ENCODE measurements around the gene JAKMIP1. TPM values are rescaled to one million over a fixed set of nuclear protein-coding genes. Genes with fewer than 3 reads are reported as not detected.

The JAKMIP1 gene
- total RNA-seq, 1 experiment from 2014 or later = not detected

- ChIA-PET CTCF (interaction anchor here (0.6 kb wide), 1 partner anchor 93 kb away, joined by 3 read pairs; no protein-coding TSS in a partner anchor), POLR2A (no interaction called here)
- no TSS peak for BruUV-seq (replicated peaks)
- no peaks in the 10 kb centered on the region for H3K27me3 Mint-ChIP-seq (ENCODE audit: insufficient read depth, unreplicated experiment)
- H3K9me3 Mint-ChIP-seq (ENCODE audit: unreplicated experiment) = peaks cover 16% of the 10 kb centered on the region
- no peak for TF ChIP-seq CTCF (IDR thresholded peaks at IDR 0.05; ENCODE audit: unreplicated experiment)
- no peak overlapping the region for H3K4me3 Mint-ChIP-seq (ENCODE audit: unreplicated experiment)
- no peaks in the 10 kb centered on the region for H3K4me1 Mint-ChIP-seq (ENCODE audit: insufficient read depth, unreplicated experiment)
- no peak overlapping the region for H3K27ac Mint-ChIP-seq (ENCODE audit: low read depth, unreplicated experiment)
- no peak for DNase-seq (ENCODE audit: unreplicated experiment)
- intact Hi-C loops (cut with micrococcal nuclease) = no loop called here
- H3K36me3 Mint-ChIP-seq (ENCODE audit: insufficient read depth, unreplicated experiment) = no peaks in the 10 kb centered on the region
Measured at GRCh38 chr4:6123976-6124375, 76.4 kb downstream of the JAKMIP1 start.

DNA sequence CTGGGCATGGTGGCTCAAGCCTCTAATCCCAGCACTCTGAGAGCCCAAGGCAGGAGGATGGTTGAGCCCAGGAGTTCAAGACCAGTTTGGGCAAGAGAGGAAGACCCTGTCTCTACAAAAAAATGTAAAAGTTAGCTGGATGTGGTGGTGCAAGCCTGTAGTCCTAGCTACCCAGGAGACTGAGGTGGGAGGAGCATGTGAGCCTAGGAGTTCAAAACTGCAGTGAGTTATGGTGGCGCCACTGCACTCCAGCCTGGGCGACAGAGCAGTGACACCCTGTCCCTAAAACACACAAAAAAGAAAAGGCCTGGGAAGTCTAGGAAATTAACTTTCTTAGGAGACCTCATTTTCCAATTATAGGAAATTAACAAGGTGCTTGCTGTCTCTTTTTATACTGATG, 76.8 kb downstream of the JAKMIP1 start:
- no peak overlapping the region for H3K27ac Mint-ChIP-seq (ENCODE audit: low read depth, unreplicated experiment)
- BruUV-seq (replicated peaks) = no TSS peak
- no peaks in the 10 kb centered on the region for H3K36me3 Mint-ChIP-seq (ENCODE audit: insufficient read depth, unreplicated experiment)
- peaks cover 20% of the 10 kb centered on the region for H3K9me3 Mint-ChIP-seq (ENCODE audit: unreplicated experiment)
- H3K4me3 Mint-ChIP-seq (ENCODE audit: unreplicated experiment) = no peak overlapping the region
- TF ChIP-seq CTCF (IDR thresholded peaks at IDR 0.05; ENCODE audit: unreplicated experiment) = no peak
- intact Hi-C loops (cut with micrococcal nuclease) = no loop called here
- no peaks in the 10 kb centered on the region for H3K4me1 Mint-ChIP-seq (ENCODE audit: insufficient read depth, unreplicated experiment)
- ChIA-PET POLR2A (no interaction called here), CTCF (interaction anchor here (0.6 kb wide), 2 partner anchors 43 to 93 kb away, joined by 3 to 5 read pairs; no protein-coding TSS in a partner anchor)
- H3K27me3 Mint-ChIP-seq (ENCODE audit: insufficient read depth, unreplicated experiment) = no peaks in the 10 kb centered on the region
- no peak for DNase-seq (ENCODE audit: unreplicated experiment)

GRCh38 chr4:6123116-6123515, 77.2 kb downstream of the JAKMIP1 start:
- no peaks in the 10 kb centered on the region for H3K36me3 Mint-ChIP-seq (ENCODE audit: insufficient read depth, unreplicated experiment)
- BruUV-seq (replicated peaks) = no TSS peak
- CTCF ChIA-PET = interaction anchor here (0.6 kb wide), 1 partner anchor 43 kb away, joined by 5 read pairs; no protein-coding TSS in a partner anchor
- DNase-seq (ENCODE audit: unreplicated experiment) = no peak
- H3K27ac Mint-ChIP-seq (ENCODE audit: low read depth, unreplicated experiment) = no peak overlapping the region
- no peak overlapping the region for H3K4me3 Mint-ChIP-seq (ENCODE audit: unreplicated experiment)
- POLR2A ChIA-PET = no interaction called here
- intact Hi-C loops (cut with micrococcal nuclease) = no loop called here
- TF ChIP-seq CTCF (IDR thresholded peaks at IDR 0.05; ENCODE audit: unreplicated experiment) = no peak
- peaks cover 22% of the 10 kb centered on the region for H3K9me3 Mint-ChIP-seq (ENCODE audit: unreplicated experiment)
- no peaks in the 10 kb centered on the region for H3K27me3 Mint-ChIP-seq (ENCODE audit: insufficient read depth, unreplicated experiment)
- no peaks in the 10 kb centered on the region for H3K4me1 Mint-ChIP-seq (ENCODE audit: insufficient read depth, unreplicated experiment)

- Mint-ChIP-seq H3K9me3 (ENCODE audit: unreplicated experiment) (peaks cover 22% of the 10 kb centered on the region), H3K4me3 (ENCODE audit: unreplicated experiment) (no peak overlapping the region), H3K27ac (ENCODE audit: low read depth, unreplicated experiment) (no peak overlapping the region), H3K36me3 (ENCODE audit: insufficient read depth, unreplicated experiment) (no peaks in the 10 kb centered on the region), H3K27me3 (ENCODE audit: insufficient read depth, unreplicated experiment) (no peaks in the 10 kb centered on the region), H3K4me1 (ENCODE audit: insufficient read depth, unreplicated experiment) (no peaks in the 10 kb centered on the region)
- BruUV-seq (replicated peaks) = no TSS peak
- intact Hi-C loops (cut with micrococcal nuclease) = no loop called here
- CTCF ChIA-PET = interaction anchor here (0.7 kb wide), 1 partner anchor 310 kb away, joined by 3 read pairs; no protein-coding TSS in a partner anchor
- no peak for DNase-seq (ENCODE audit: unreplicated experiment)
- POLR2A ChIA-PET = interaction anchor here (0.6 kb wide), 1 partner anchor 118 kb away, joined by 3 read pairs; no protein-coding TSS in a partner anchor
- TF ChIP-seq CTCF (IDR thresholded peaks at IDR 0.05; ENCODE audit: unreplicated experiment) = no peak
Measured at GRCh38 chr4:6122496-6122895, 77.9 kb downstream of the JAKMIP1 start.
